ENCODE results near the gene AGK. TPM values are rescaled to one million over a fixed set of nuclear protein-coding genes. Genes with fewer than 3 reads are reported as not detected.

AGK gene
- total and polyA plus RNA-seq, 12 donors: 17.7 to 45.1 (median 38.3) TPM

DNA sequence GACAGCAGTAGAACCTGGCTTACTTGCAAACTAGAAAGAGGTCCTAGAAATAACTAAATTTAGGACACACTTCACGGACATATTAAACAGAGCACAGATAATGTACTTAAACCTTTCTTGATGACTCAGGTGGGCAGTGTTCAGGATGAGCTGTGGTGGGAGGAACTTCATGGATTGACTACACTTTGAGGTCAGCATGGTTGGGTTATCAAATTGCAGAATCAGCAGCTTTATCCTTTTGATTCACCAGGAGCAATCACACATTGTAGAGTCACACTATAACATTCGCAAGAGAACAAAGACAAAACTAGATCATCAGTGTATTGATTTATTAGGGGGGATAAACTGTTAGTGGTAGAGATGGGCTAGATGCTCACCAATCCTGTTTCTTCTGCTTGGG lies 38.6 kb upstream of the AGK start:
- Histone ChIP-seq H3K36me3 (no peaks in the 10 kb centered on the region), H3K27me3 (peaks cover 0 to 33% (median 19%) of the 10 kb centered on the region in 7 donors), H3K4me3 (no peak overlapping the region), H3K9me3 (peaks cover 0 to 5% (median 0%) of the 10 kb centered on the region in 11 donors), H3K27ac (no peak overlapping the region), H3K4me1 (peaks cover 0 to 12% (median 10%) of the 10 kb centered on the region in 9 donors)
- TF ChIP-seq CTCF (IDR thresholded peaks at IDR 0.05): no peak
- no peak for ATAC-seq
- 82 to 83% methylated on average over 2 of the region's 2 CpGs for WGBS, 2 donors
- intact Hi-C loops (cut with DNase I): no loop called here
- no peak for DNase-seq

- intact Hi-C loops (cut with DNase I): no loop called here
- H3K4me3 ChIP-seq: no peak overlapping the region
- H3K27ac ChIP-seq: no peak overlapping the region
- WGBS, 2 donors: 87 to 94% methylated on average over 1 of the region's 1 CpG
- no peaks in the 10 kb centered on the region for H3K36me3 ChIP-seq
- TF ChIP-seq CTCF (IDR thresholded peaks at IDR 0.05): no peak
- peaks cover 0 to 12% (median 10%) of the 10 kb centered on the region in 9 donors for H3K4me1 ChIP-seq
- H3K27me3 ChIP-seq: peaks cover 0 to 33% (median 19%) of the 10 kb centered on the region in 7 donors
- no peak for DNase-seq
- H3K9me3 ChIP-seq: peaks cover 0 to 5% (median 0%) of the 10 kb centered on the region in 11 donors
- ATAC-seq: no peak
Measured at GRCh38 chr7:141513720-141514119, 37.5 kb upstream of the AGK start.

GRCh38 chr7:141515941-141516340 lies 35.3 kb upstream of the AGK start:
- intact Hi-C loops (cut with DNase I): no loop called here
- DNase-seq: no peak
- Histone ChIP-seq H3K27ac (no peak overlapping the region), H3K9me3 (peaks cover 0 to 5% (median 0%) of the 10 kb centered on the region in 11 donors), H3K4me1 (peaks cover 0 to 12% (median 10%) of the 10 kb centered on the region in 9 donors), H3K4me3 (no peak overlapping the region), H3K27me3 (peaks cover 0 to 25% (median 19%) of the 10 kb centered on the region in 7 donors), H3K36me3 (no peaks in the 10 kb centered on the region)
- WGBS, 2 donors: 65 to 81% methylated on average over 4 of the region's 4 CpGs
- ATAC-seq: no peak
- TF ChIP-seq CTCF (IDR thresholded peaks at IDR 0.05): no peak

GRCh38 chr7:141519623-141520022 lies 31.6 kb upstream of the AGK start:
- Histone ChIP-seq H3K4me3 (no peak overlapping the region), H3K27ac (no peak overlapping the region), H3K36me3 (no peaks in the 10 kb centered on the region), H3K9me3 (no peaks in the 10 kb centered on the region), H3K4me1 (no peaks in the 10 kb centered on the region), H3K27me3 (no peaks in the 10 kb centered on the region)
- 95 to 96% methylated on average over 4 of the region's 4 CpGs for WGBS, 2 donors
- ATAC-seq: no peak
- no peak for TF ChIP-seq CTCF (IDR thresholded peaks at IDR 0.05)
- intact Hi-C loops (cut with DNase I): loop anchor here in 2 of 10 donors (10.0 kb wide), 2 partner anchors 245 to 265 kb away; no protein-coding TSS in a partner anchor
- DNase-seq: no peak

All from heart right ventricle (tissue), 16 donors.